ENCODE data around the gene VDAC1. TPM values are rescaled to one million over a fixed set of nuclear protein-coding genes. Genes with fewer than 3 reads are reported as not detected.

VDAC1 gene
- total RNA-seq, 1 experiment from 2014 or later: 680 TPM

DNA sequence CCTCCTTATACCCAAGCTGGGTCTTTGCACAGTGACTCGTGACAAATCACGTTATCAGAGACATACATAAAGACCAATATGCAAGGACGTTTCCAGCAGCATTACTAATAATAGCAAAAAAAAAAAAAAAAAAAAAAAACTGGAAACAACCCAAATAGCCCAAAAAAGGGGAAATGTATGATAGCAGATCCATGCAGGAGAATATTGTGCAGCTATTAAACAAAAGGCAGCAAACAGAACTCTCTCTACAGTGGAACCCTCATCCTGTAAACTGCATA, 74.0 kb downstream of the VDAC1 start:
- Histone ChIP-seq H3K4me3 (no peak overlapping the region), H3K36me3 (no peaks in the 10 kb centered on the region), H3K27me3 (no peaks in the 10 kb centered on the region), H3K9me3 (no peaks in the 10 kb centered on the region)
- DNase-seq: no peak

DNA sequence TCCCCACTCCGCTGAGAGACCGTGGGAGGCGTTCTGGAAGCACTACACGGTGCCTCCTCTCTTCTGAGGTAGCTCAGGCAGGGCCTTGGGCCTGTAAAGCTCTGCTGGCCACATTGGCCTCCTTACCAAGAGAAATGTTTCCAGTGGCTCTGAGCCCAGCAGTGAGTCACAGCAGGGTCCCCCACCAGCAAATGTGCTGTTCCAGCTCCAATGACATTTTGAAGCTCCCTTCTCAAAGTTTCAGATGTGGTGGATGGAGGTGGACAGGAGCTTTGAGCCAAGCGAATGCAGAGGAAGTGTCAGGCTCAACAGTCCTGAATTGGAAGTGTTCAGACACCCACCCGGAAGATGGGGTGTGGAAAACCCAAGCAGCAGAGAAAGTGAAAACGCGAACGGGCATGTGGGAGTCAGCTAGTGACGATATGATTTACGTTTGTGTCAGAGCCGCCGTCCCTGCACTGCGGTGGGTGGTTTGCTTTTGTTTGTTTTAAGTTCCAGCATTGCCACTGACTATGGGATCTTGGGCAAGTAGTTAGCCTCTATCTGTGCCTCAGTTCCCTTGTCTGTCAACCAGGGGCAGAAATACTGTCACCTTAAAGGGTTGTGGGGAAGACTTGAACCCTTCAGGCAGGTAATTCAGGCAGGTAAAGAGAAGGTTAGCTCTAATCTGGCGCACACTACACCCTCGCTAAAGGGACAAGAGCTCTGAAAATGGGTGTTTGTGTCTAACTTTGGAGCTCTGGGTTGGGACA, 74.5 kb downstream of the VDAC1 start:
- Histone ChIP-seq H3K4me3 (no peak overlapping the region), H3K36me3 (no peaks in the 10 kb centered on the region), H3K9me3 (no peaks in the 10 kb centered on the region), H3K27me3 (no peaks in the 10 kb centered on the region)
- peak; percentile 85 for DNase-seq

GRCh38 chr5:133928587-133929393, 76.0 kb downstream of the VDAC1 start:
- Histone ChIP-seq H3K36me3 (no peaks in the 10 kb centered on the region), H3K4me3 (no peak overlapping the region), H3K27me3 (no peaks in the 10 kb centered on the region), H3K9me3 (no peaks in the 10 kb centered on the region)
- DNase-seq: no peak

DNA sequence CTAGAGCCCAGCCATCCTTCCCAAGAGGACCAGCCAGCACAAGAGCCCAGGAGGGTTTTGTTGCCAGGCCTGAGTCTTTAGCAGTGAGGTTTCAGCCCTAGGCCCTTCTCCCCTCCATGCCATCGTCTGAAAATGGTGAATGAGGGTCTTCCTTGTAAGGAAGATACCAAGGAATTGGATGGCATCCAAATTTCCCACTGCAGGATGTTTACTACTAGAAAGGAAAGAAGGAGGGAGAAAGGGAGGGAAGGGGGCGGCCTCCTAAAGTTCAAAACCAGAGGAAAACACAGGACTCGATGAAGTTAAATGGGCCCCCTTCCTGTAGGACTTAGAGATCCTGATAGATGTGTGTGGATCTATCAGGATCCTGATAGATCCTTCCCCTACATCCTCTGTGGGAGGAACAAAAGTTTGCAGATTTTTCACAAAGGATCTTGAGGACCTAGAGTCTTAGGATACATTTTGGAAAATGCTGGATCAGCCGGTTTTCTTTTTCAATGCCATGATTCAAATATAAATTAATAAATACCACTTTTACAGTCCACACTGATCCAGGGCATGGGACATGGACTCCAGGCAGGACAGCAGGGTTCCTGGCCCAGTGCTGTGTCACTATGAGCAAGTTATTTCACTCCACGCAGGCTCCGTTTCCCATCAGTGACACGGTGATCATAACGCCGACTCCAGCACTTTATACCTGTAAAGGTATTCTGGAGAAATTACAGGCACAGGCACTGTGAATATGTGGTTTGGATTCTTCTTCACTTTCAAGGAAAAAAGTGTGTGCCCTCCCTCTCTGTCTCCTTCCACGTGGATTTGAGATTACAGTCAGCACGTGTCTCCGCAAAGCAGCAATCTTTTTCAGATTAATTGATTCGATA, 77.2 kb downstream of the VDAC1 start:
- no peaks in the 10 kb centered on the region for H3K9me3 ChIP-seq
- no peaks in the 10 kb centered on the region for H3K36me3 ChIP-seq
- no peak for DNase-seq
- H3K27me3 ChIP-seq: no peaks in the 10 kb centered on the region
- no peak overlapping the region for H3K4me3 ChIP-seq

DNA sequence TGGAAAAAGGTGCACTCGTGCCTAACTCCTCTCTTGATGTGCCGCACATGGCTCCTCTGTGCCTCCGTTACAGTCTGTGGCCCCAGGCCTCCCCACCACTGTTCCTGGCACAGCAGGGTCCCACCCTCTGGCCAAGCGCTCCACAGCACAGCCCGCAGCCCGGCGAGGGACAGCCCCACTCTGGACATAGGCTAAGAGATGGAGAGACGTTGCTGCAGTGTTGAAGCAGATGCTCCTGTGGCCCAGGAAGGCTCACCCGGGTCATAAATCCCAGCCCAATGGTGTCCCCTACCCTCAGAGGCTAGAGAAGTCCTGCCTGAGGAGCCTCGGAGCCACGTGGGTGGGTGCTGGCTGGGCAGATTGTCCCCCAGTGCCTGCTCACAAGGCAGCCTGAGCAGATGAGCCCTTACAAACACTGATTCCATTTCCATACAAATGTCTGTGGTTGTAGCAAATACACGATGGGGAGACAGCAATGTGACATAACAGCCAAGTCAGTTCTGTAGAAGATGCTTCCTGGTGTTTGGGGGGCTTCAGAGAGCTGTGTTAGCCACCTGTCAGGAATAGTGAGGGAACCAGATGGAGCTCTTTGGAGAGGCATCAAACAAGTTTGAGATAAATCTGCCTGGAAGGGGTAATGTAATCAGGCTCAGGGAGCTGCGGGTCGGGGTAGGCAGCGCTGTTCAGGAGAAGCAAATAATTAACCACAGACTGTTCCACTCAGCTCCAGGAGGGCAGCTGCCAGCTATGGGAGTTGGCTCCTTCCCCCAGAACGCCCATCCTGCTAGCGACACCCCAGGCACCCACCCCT, 78.1 kb downstream of the VDAC1 start:
- Histone ChIP-seq H3K9me3 (no peaks in the 10 kb centered on the region), H3K36me3 (no peaks in the 10 kb centered on the region), H3K4me3 (no peak overlapping the region), H3K27me3 (no peaks in the 10 kb centered on the region)
- DNase-seq: no peak

DNA sequence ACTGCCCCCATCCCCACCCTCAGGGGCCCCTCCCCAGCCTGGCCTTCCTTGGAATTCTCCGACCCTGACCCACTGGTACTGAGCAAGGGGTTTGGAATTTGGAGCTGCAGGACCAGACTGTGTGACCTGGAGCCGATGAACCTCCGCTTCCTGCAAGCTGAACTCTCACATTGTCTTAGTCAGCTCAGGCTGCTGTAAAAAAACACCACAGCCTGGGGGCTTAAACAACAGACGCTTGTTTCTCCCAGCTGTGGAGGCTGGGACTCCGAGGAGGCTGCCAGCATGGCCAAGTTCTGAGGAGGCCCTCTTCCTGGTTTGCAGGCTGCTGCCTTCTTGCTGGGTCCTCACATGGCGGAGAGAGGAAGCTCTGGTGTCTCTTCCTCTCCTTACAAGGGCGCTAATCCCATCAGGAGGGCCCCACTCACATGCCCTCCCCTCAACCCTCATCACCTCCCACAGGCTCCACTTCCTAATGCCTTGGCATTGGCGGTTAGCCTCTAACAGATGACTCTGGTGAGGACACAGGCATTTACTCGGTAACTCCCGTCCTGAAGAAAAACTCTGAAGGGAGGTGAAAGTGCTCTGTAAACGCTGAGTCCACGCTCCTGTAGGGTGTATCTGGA, 78.8 kb downstream of the VDAC1 start:
- H3K36me3 ChIP-seq: no peaks in the 10 kb centered on the region
- no peaks in the 10 kb centered on the region for H3K27me3 ChIP-seq
- H3K4me3 ChIP-seq: no peak overlapping the region
- DNase-seq: peak; percentile 28
- H3K9me3 ChIP-seq: no peaks in the 10 kb centered on the region

DNA sequence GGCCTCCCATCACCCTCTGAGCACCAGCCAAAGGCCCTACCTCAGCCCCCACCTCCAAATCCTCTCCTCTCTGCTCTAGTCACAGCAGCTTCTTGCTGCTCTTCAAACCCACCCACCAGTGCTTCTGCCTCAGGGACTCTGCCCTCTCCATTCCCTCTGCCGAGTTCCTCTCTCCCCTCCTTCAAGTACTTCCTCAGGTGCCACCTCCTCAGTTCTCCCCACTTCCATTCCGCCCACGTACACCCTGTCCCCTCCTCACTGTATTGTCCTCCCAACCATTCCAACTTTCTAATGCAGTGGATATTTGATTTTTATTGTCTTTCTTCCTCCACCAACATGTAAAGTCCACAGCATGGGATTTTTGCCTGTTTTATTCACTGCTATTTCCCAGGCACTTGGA, 79.5 kb downstream of the VDAC1 start:
- Histone ChIP-seq H3K27me3 (no peaks in the 10 kb centered on the region), H3K4me3 (no peak overlapping the region), H3K9me3 (no peaks in the 10 kb centered on the region), H3K36me3 (no peaks in the 10 kb centered on the region)
- no peak for DNase-seq

DNA sequence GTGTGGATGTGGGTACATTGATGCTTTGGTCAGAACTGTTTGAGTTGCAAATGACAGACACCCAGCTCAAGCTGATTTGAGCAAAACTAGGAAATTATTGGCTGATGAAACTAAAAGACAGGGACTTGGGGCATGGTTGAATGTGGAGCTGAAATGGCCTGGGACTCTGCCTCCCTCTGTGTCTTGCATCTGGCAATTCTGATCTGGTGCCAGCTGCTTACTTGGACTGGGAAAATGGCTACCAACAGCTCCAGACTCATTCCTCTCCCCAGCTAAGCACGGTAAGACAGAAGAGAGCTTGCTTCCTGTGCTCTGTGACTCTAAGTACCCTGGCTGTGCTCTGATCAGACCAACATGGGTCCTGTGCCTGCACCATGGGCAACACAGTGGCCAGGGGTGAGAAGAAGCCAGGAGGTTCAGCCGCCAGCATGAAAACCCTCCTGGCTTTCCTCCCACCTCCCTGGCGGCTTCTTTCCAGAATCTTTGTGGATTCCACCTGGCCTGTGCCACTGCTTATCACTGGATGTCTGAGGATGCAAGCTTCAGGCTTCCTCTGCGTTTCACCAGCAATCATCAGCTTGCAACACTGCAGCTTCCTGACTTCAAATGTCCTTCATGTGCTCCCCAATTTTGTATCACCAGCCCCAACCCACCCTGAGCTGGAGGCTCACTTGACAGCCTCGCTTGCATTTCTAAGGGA, 80.4 kb downstream of the VDAC1 start:
- no peak for DNase-seq

GRCh38 chr5:133921979-133922378, 82.8 kb downstream of the VDAC1 start:
- Histone ChIP-seq H3K9me3 (no peaks in the 10 kb centered on the region), H3K36me3 (no peaks in the 10 kb centered on the region), H3K27me3 (no peaks in the 10 kb centered on the region), H3K4me3 (no peak overlapping the region)
- no peak for DNase-seq

More for the DNA sequence above, 80.4 kb downstream of the VDAC1 start:
- H3K36me3 ChIP-seq: no peaks in the 10 kb centered on the region
- no peaks in the 10 kb centered on the region for H3K27me3 ChIP-seq
- H3K9me3 ChIP-seq: no peaks in the 10 kb centered on the region
- no peak overlapping the region for H3K4me3 ChIP-seq

Other genes starting within 250 kb of the VDAC1 start
- 96.2 and 153 TPM in 2 replicates for gene C5orf15, start 36.4 kb downstream of the VDAC1 start, total RNA-seq (2014; rRNA removed; shearing (Covaris generic); ENCODE audit: low replicate concordance)
- gene TCF7, start 109.7 kb upstream of the VDAC1 start, total RNA-seq (2014; rRNA removed; shearing (Covaris generic); ENCODE audit: low replicate concordance): 8.9 and 12.0 TPM in 2 replicates
- gene SKP1, start 172.0 kb upstream of the VDAC1 start, total RNA-seq (2014; rRNA removed; shearing (Covaris generic); ENCODE audit: low replicate concordance): 939 and 1,191 TPM in 2 replicates
- gene PPP2CA, start 221.1 kb upstream of the VDAC1 start, total RNA-seq (2014; rRNA removed; shearing (Covaris generic); ENCODE audit: low replicate concordance): 435 and 554 TPM in 2 replicates